Activated CD4-positive, alpha-beta T cell treated with anti-CD3 and anti-CD28 coated beads, Interleukin-2, amount 50 U/mL, for 48 hours (primary cell): ENCODE results near the gene SCN2B.
A peak's percentile ranks its signal among the peaks of the same experiment; 100 is the strongest.

Experiments
- DNase-seq, 2 experiments: peaks; one replicate each; pipeline ENCODE4 v3.0.0-alpha.2; 2020

SCN2B gene

DNA sequence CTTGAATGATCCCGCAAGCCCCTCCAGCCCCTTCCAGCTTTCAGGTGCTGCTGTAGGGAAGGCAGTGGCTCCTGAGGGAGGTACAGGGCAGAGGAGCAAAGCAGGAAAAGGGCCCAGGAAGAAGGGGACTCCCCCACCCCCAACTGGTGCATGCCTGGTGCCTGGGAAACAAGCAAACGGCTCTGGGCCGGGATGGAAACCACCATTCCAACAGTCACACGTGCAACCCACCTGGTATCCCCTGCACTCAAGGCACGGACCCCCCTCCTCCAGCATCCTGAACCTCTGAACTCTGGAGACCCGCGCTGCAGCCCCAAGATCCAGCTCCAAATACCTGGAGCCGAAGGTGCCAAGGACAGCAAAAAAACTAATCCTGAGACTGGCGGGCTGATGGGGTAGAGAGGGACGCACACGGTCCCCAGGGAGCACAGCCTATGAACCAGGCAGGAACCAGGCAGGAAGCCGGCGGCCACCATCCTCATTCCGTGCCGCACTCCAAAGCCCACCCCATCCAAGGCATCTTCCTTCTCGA is 24.4 kb downstream of the SCN2B start:
- no peak for DNase-seq

DNA sequence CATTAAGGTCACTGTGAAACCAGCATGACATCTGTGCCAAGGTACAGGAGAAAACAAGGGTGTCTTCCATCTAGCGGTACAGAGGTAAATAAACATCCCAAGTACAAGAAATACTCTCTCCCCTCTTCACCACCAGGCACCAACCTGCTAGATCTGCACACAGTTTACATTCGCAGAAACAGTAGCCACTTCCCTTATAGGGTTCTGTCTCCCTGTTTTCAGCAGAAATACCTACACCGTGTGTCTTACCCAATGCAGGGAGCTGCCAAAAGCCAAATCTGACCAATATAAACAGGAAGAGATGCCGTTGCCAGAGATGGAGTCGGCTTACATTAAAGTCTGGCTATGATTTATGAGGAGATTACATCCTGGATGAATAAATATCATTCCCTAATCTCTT is 25.0 kb downstream of the SCN2B start:
- DNase-seq = no peak

DNA sequence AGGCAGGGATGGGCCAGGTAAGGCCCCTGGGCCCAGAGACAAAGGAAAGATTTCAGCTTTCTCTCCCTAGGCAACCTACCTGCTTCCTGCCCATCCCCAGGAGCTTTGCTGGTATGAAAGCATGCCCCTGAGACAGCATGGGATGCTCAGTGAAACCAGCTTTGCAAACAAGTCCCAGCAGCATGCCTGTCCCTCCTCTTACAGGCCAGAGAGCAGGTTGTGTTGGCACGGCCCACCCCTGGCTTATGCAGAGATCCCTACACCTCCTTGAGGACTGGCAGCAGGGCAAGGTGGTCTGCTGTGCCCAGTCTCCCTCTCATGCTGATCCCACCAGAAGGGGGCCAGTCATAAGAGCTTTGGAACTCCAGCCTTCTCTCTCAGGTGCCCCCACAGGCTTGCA is 26.9 kb downstream of the SCN2B start:
- DNase-seq = no peak

DNA sequence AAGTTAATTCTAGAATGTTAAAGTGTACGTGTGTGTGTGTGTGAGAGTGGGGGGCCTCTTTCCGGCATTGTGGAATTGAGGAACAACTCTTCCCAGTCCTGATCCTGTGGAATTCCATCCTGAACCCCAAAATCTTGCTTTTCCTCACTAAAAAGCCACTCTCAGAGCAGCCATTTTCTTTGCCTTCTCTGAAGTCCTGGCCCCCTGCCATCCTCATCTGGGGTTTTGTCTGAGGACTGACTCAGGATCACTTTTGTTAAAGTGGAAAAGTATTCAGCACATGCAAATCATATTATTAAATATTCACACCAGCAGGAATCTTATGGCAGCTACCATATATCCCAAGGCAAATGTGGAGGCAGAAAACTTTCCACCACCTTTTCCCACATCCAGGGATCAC is 27.6 kb downstream of the SCN2B start:
- no peak for DNase-seq

DNA sequence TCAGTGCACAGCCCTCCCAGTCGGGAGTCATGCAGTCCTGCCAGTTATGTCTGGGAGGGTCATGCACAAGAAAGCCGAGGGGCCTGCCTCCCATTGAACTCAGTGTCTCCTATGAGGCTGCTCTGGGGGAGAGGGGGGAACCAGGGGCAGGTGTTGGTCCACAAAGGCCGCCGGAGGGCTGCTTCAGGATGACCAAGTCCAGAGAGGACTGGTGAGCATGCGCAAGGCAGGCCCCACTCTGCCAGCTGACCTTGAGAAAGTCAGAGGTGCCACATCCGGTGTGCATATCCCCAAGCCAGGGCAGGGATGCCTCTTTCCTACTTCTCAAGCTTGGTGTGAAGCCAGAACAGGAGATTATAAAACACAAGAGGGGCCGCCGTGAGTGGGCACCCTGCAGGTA is 28.2 kb downstream of the SCN2B start:
- DNase-seq = no peak

DNA sequence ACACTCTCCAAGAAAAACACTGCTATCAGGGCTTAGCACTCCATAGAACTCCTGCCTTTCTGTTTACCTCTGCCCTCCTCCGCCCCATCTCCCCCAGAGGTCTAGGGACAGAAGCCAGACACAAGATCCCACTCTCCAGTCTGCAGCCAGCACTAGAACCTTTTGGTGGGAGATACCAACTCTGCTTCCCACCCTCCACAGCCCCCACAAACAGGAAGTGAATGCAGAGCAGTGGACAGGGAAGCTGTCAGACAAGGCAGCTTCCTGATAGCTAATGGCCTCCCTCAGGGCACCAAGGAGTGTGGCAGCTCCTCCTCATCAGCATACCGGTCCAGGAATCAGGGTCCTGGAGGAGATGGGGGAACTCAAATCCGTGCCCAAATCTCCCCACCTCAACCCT is 28.9 kb downstream of the SCN2B start:
- no peak for DNase-seq

DNA sequence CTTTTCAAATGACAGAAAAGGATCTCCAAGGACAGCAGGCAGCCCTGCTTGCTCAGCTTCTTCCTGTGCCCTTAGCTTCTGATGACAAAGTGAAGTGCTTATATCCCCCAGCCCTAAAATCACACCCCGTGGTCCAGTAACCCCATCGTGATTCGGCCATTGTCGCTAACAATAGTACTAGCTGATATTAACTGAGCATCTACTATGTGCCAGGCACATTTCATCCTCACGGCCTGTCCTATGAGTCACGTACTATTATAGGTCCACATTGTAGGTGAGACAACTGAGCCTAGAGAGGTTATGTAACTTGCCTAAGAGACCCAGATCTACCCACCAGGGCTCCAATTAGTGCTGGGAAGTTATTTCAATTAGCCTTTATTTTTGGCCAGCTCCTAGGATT is 29.9 kb downstream of the SCN2B start:
- no peak for DNase-seq

DNA sequence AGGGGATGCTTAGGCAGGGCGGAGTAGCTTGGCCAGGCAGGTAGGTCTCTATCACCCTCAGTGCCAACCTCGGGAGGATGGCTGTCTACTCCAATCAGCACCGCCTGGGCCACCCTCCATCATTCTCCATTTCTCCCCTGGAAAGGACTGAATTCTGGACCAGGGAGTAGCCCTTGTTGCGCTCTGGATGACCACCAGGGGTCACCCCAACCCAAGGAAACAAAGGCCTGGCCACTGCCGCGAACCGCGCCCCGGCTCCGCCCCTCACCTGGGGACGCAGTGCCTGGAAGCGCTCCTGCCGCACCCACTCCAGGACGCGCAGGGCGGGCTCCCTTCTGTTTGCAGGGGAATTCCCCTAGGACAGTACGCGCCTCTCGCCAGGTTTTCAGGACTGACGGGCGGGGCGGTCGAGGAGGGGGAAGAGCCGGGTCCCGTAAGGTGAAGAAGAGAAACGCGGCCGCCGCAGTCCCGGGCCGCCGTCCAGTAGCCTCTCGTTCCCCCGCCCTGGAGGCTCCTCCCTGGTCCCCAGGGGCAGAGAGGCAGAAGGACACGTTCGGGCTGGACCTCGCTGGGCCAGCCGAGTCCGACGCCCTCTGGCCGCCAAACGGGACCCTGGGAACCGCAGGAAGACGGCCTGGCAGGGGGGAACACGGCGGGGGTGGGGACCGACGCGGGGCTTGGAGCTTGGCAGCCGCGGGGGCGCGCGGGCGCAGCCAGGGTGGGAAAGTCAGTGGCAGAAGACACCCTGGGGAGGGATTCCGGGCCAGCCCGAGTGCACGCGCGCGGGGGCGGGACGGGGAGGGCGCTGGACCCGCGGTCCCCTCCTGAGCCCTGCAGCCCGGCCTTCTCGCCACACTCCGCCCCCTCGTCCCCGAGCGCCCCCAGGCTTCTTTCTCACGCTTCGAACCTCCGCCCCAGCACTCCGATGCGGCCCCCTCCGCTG is 30.9 kb downstream of the SCN2B start:
- peak; percentile 95 to 96 for DNase-seq

DNA sequence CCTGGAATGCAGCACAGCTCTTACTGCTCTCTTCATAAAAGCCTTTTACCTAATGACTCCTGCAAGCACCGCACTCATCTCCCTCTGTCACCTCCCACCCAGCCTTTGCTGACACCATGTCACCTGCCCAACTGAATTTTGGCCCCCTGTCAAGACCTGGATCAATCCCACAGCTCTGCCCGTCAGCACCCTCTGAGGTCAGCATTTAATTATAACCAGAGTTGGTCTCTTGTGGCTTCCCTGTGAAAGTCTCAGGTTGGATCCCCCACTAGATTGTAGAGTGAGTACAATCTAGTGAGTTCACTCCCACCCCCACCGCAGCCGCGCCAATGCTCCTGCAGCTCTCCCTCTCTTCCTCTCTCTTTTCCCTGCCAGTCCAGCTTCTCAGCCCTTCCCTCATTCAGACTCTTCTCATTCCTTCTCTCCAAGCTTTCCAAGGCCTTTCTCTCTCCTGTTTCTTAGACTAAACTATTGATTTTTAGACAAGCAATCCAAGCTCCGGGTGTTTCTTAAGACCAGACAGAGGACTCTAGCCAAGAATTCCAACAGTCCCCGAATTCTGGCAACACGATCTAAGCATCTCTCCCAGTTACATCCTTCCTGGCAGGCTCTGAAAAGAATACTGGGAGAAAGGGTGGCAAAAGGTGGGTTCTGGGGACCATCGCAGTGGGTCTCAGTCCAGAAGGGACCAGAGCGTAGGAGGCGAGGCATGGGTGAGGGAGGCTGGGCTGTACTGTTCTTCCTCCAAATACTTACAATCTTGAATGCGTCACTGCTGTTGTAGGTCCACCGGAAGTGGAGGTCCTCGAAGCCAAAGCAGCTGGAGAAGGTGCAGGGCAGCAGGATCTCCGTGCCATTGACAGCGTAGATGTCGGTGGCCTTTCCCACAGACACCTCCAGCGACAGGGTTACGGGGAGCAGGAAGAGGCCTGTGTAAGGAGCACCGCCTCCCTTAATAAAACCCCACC is 31.9 kb downstream of the SCN2B start:
- DNase-seq = no peak

DNA sequence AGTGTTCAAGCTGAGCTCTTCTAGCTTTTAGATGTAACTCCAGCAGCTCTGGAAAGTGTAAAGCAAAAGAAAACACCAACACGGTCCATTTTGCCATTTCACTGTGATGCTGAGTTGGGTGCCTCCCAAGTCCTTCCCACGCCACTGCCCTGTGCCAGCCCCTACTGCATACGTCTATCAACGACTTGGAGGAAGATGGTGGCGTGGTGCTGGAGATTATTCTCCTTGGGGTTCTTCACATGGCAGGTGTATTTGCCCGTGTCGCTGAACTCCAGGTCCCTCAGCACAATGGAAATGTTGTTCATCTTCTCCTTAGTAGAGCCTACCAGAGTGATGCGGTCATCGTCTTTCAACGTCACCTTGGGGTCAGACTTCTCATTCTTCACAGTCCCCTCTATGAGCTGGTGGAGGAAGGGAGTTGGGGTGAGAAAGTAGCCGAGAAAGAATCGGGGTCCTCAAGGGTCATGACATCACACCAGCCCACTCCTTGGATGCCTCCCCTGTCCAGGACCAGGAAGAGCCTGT is 32.7 kb downstream of the SCN2B start:
- DNase-seq = no peak

DNA sequence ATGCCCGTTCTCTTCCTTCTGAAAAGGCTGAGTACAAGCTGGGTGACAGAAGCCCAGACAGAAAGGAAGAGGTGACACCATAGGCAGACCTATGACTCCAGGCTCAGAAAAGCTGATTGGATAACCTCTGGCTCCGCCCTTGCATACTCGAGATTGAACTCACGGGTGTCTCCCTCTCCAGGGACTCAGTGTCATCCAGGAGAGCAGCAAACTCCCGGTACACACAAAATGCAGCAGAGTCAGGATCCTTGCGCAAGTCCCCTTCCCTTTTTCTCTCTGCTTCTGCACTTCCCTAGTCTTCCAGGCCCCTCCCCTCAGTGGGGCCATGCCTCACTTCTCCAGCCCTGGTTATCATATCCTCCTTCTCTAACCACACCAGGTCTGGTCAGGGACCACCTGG is 33.6 kb downstream of the SCN2B start:
- no peak for DNase-seq

DNA sequence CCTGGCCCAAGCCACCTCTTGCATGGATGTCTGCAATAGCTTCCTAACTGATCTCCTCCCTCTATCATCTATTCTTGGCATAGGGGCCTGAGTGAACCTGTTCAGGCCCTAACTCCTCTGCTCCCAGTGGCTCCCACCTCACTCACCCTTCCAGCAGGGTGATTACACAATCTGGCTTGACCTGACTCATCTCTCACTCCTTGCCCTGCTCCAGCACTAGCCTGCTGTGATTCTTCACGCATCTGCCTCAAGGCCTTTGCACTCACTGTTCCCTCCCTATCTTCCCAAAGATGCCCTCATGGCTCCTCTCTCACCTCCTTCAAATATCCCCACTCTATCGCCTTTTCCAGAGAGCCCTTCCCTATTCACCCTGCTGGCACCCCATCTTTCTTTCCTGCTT is 34.4 kb downstream of the SCN2B start:
- no peak for DNase-seq

DNA sequence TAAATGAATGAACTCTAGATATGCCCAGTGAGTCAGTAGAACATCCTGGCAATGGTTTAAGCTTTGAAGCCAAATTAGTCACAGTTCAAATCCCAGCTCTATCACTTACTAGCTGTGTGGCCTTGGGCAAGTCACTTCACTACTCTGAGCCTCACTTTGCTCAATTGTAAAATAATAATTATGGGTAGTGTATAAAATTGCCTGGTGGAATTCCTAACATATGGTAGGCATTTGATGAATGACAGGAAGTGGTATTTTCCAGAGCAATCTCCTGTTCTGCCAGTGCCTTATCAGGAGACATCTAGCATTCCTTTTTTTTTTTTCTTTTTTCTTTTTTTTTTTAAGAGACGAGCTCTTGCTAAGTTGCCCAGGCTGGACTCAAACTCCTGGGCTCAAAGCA is 36.9 kb downstream of the SCN2B start:
- DNase-seq = no peak

DNA sequence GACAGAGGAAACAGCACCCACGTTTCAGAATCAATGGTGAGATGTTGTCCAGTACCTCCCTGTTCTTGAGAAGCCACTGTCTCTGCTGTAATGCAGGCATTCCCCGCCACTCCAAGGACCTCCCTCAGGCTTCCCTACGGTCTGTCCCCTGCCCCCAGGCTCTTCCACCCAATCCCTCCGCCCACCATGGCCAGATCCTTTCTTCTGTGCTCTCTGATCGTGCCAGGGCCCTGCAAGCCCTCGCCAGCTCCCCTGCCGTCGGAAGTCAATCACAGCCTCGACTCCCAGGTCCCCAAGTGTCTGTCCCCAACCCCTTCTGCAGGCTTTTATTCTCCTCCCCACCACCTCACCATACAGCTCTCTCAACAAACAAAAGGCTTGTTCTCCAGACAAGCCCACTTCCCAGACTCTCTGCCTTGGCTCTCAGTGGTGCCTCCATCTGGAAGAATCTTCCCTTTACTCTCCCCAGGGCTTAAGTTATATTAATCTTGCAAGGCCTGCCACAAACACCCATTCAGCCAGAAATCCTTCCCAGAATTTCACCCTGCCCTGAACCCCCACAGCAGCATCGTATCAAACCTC is 37.5 kb downstream of the SCN2B start:
- no peak for DNase-seq

DNA sequence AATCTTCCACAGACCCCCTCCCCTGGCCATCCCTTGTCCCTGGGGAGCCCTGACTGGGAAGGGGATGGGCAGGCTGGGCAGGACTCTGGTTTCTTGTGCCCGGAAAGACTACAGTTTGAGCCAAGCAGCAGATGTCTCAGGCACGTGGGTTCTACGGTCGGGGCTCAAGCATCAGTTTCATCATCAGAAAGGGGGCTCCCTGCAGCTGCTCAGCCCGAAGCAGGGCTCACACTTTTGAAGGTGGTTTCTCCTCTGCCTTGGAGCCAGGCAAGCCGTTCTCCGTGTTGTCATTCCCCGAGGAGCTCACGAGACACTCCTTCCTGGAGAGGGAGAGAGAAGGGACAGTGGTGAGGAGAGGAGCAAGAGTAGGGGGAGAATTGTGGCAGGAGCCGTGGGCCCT is 39.6 kb downstream of the SCN2B start:
- DNase-seq = no peak

DNA sequence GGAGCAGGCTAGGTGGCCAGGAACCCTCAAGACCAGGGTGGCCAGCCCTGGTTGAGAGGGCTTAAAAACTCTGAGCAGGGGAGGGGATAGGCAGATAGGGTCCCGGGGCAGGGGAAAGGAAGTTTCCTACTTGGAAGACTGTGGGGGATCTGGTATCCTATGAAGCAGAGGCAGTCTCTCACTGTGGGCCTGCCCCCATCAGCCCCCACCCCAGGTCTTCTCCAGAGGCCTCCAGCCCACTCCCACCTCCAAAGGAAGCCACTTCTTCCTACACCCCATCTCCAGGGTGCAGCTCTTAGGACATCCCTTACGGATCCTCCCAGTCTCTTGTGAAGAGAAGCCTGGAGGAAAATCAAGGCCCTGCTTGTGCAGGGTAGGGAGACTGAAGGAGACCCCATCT is 40.1 kb downstream of the SCN2B start:
- DNase-seq = no peak

DNA sequence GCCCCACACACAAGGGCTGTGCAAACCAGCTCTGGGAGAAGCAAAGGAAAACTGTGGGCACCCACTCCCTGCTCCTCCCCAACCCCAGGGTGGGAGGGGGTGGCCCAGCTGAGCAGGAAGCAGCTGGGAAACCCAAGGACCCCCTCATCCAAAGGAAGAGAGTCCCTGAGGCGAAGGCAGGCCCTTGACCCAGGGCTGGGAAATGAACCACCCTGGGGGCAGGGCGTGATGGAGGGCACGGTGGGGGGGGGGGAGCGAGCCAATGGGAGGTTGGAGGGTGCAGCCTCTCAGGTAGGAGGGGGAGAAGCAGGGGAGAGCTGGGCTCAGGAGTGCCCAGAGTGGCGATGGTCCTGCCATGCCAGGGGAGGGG is 40.7 kb downstream of the SCN2B start:
- DNase-seq = no peak

DNA sequence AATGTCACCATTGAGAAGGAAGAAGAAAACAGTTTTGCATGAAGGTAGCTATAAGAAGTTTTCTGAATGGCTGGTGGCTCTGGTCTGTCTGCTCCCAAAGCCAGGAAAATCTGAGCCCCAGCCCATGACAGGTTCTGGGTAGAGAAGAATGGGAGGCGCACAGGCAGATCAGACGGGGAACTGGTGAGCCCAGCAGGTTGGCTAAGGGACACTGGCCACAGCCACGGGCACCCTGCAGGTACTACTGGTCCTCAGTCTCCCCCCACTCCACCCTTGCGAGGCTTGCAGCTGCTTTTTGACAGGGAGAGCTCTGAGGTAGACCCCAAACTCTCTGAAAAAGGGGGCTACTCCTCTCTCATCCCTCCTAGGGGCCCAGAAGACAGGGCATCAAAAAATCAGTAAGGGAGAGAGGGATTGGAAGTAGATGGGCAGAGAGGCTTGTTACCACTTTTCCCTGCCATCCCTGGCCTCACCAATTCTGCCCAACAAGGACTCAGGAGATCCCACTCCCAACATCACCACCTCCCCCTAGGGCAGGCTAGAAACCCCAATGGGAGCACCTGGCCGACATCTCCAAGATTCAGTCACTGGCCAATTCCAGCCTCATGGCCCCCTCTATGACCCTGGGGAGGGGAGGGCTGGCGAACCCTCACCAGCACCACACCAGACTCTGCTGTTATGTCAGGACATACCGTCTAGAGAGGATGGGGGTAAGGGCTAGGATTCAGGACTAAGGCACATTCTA is 41.2 kb downstream of the SCN2B start:
- DNase-seq = no peak

DNA sequence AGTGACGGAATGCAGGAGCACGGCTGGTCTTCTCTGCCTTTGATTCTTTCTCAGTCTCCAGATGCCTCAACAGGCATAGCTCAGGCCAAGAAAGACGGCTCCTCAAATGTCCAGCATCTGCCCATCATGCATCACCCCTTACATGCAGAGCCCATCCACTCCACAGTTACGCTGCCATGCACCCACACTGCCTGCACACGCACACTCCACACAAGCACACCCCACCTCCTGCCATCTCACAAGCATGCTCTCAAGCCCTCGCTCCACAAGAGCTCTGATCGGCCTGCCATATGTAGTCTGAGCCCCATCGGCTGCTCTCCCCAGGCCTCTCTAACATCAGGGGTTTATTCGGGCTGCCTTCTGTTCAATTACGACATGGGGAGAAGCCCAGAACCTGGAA is 42.6 kb downstream of the SCN2B start:
- DNase-seq = no peak

DNA sequence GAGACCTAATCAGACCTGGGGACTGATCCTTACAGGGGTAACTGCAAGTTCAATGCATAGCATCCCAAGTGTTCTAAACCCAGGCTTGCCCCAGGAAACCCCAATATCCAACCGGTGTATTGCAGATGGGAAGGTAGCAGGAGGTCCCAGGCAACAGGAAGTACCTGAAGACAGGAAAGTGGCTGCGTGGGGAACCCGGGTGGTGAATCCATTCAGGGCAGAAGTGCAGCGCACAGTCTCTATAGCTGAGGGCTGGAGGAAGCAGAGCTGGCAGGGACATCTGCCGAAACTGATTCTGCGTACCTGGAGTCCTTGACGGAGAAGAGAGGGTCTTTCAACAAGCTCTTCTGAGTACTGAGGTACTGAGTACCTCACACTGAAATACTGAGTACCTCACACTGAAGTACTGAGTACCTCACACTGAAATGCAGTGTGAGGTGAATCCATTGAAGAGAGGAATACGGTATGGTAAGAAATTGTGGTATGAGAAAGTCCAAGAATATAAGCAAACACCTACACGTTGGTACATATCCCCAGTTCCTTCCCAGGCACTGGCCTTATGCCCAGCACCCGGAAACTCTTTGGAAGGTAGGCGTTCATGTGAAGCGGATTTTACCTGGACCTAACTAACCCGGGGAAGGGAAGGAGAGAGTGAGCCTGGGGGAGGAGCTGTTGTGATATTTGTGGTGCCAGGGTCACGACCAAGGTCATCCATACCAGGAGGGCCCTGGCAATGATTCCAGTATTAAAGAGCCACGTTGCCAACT is 43.9 kb downstream of the SCN2B start:
- no peak for DNase-seq

DNA sequence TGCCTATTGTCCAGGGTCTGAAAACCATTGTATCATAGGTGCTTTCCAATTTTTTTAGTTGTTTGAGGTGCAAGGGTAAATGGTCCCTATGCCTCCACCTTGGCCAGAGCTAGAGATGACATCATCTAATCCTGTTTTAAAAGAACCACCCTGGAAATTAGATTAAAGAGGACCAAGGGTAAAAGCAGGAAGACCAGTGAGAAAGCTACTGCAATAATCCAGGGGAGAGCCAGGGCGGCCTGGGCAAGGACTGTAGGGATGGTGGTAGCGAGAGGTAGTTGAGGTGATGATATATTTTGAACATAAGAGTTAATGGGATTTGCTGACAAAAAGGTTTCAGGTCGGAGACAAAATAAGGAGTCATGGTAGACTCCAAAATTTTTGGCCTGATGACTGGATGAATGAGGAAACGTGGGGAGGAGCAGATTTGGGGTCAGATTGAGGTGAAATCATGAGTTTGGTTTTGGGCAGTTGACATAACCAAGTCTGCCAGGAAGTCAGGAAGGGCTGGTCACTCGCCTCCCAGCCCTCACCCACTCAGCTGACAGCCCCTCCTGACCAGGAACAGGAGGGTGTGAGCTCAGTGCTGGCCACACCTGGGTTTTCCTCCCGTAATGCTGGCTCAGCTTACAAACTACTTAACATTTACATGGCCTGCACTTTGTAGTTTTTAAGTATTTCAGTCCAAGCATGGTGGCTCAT is 46.8 kb downstream of the SCN2B start:
- DNase-seq = no peak
